DOHH2 (cell line): ENCODE data around the gene RUNX2.

Experiments
- CTCF ChIP-seq: fragments of 200-600 bp; sonication (generic); IDR thresholded peaks from one replicate; pipeline ENCODE4 v1.5.1; 2014; ENCODE audit warnings: antibody characterized with exemption, mild to moderate bottlenecking, low read depth, low read length; ENCODE audit not compliant: poor library complexity, severe bottlenecking
- EZH2phosphoT487 ChIP-seq: fragments of 200-600 bp; sonication (generic); IDR thresholded peaks from 2 replicates; pipeline ENCODE4 v1.6.1; 2017; ENCODE audit warnings: borderline replicate concordance, mild to moderate bottlenecking, antibody characterized with exemption, low read length, moderate library complexity, mixed read lengths

GRCh38 chr6:45377554-45378333 lies 49.6 kb downstream of the RUNX2 start, which contains the start of gene SUPT3H:
- TF ChIP-seq CTCF, result no peak
- TF ChIP-seq EZH2phosphoT487, result no peak
